PC-3 (cell line): ENCODE results near the gene FBXL15. TPM values are rescaled to one million over a fixed set of nuclear protein-coding genes. Genes with fewer than 3 reads are reported as not detected.

Experiments
- ATAC-seq: fragments of 200-7000 bp; cut with Tn5 transposase; 2 replicates; pipeline ENCODE4 v1.9.1; 2020; ENCODE audit warnings: mild to moderate bottlenecking, moderate library complexity
- BruUV-seq: library from RNA; stranded (reverse); fragments of 400-500 nt; replicated peaks from 2 replicates; lab custom pipeline; 2021; lab: Mats Ljungman, UMichigan
- CTCF ChIA-PET: fragments of 300-600 bp; sonication (Branson Sonifier 250); formaldehyde crosslinking; loops from one replicate; lab custom pipeline; 2022; ENCODE audit warnings: antibody characterized with exemption; lab: Charles Lee
- POLR2A ChIA-PET: fragments of 300-600 bp; sonication (Branson Sonifier 250); formaldehyde crosslinking; loops from one replicate; lab custom pipeline; 2022; ENCODE audit warnings: antibody characterized with exemption; ENCODE audit not compliant: unreplicated experiment; lab: Charles Lee
- DNase-seq: peaks from one replicate; pipeline ENCODE4 v3.0.0-alpha.2; 2015
- H2AFZ ChIP-seq: fragments of 300-600 bp; sonication (generic); 2 replicates; pipeline ENCODE4 v1.6.0; 2016; ENCODE audit warnings: antibody characterized with exemption, low read length
- H3F3A ChIP-seq: fragments of 300-600 bp; sonication (generic); one replicate; pipeline ENCODE4 v1.6.0; 2017; ENCODE audit warnings: antibody characterized with exemption, low read length, control low read depth, mild to moderate bottlenecking; ENCODE audit not compliant: unreplicated experiment
- H3K27ac ChIP-seq: fragments of 300-600 bp; sonication (generic); 2 replicates; pipeline ENCODE4 v1.5.1; 2016; ENCODE audit warnings: mild to moderate bottlenecking, low read length
- H3K27me3 ChIP-seq: fragments of 300-600 bp; sonication (generic); 2 replicates; pipeline ENCODE4 v1.6.1; 2016; ENCODE audit warnings: low read length, mixed read lengths
- H3K36me3 ChIP-seq: fragments of 300-600 bp; sonication (generic); 2 replicates; pipeline ENCODE4 v1.6.1; 2016; ENCODE audit warnings: low read depth, mixed run types, low read length, mixed read lengths
- H3K4me1 ChIP-seq: fragments of 300-600 bp; sonication (generic); 2 replicates; pipeline ENCODE4 v1.5.1; 2016; ENCODE audit warnings: low read length; ENCODE audit not compliant: insufficient read depth
- H3K4me2 ChIP-seq: fragments of 300-600 bp; sonication (generic); 2 replicates; pipeline ENCODE4 v1.6.0; 2016; ENCODE audit warnings: low read length
- H3K4me3 ChIP-seq: fragments of 300-600 bp; sonication (generic); 2 replicates; pipeline ENCODE4 v1.5.1; 2016; ENCODE audit warnings: mild to moderate bottlenecking, low read length, mixed read lengths
- H3K79me2 ChIP-seq: fragments of 300-600 bp; sonication (generic); 2 replicates; pipeline ENCODE4 v1.6.1; 2017; ENCODE audit warnings: low read length, mixed read lengths
- H3K9ac ChIP-seq: fragments of 300-600 bp; sonication (generic); 2 replicates; pipeline ENCODE4 v1.6.0; 2016; ENCODE audit warnings: mild to moderate bottlenecking, low read length
- H3K9me2 ChIP-seq: fragments of 300-600 bp; sonication (generic); replicated peaks from 2 replicates; pipeline ENCODE4 v1.6.1; 2016; ENCODE audit warnings: mixed run types, low read length, mixed read lengths
- H3K9me3 ChIP-seq: fragments of 300-600 bp; sonication (generic); 2 replicates; pipeline ENCODE4 v1.6.1; 2016; ENCODE audit warnings: low read length, mixed read lengths
- H4K20me1 ChIP-seq: fragments of 300-600 bp; sonication (generic); 2 replicates; pipeline ENCODE4 v1.6.1; 2016; ENCODE audit warnings: low read length, mixed read lengths
- EZH2 ChIP-seq: fragments of 300-600 bp; sonication (generic); IDR thresholded peaks from one replicate; pipeline ENCODE4 v1.6.1; 2017; ENCODE audit warnings: antibody characterized with exemption, mild to moderate bottlenecking, low read length; ENCODE audit not compliant: unreplicated experiment
- EZH2phosphoT487 ChIP-seq: fragments of 300-600 bp; sonication (generic); IDR thresholded peaks from 2 replicates; pipeline ENCODE4 v1.6.1; 2018; ENCODE audit warnings: mild to moderate bottlenecking, antibody characterized with exemption, low read length, borderline replicate concordance
- intact Hi-C: fragments of 100-400 bp; cut with micrococcal nuclease; formaldehyde crosslinking; loops from 2 replicates; pipeline ENCODE4 v1.9.0; 2023
- total RNA-seq: library from RNA; depleted of rRNA; stranded (reverse); fragments of >200 nt; gene quantifications from 2 replicates; pipeline ENCODE4 v1.2.3, GENCODE V29; 2014
- TF ChIP-seq, protein P1 (sequence below): fragments of 300-600 bp; sonication (generic); conservative IDR thresholded peaks from 2 replicates; pipeline ENCODE4 v1.5.1; 2017; ENCODE audit warnings: antibody characterized with exemption, low read depth, mild to moderate bottlenecking, low read length

The FBXL15 gene
- total RNA-seq, 1 experiment from 2014 or later = 12.7 TPM

- H3K4me1 ChIP-seq = peaks cover 5% of the 10 kb centered on the region; the same call in 1 of the 2 replicates
- ATAC-seq (no peak), DNase-seq (no peak)
- BruUV-seq = no TSS peak
- POLR2A ChIA-PET = no interaction called here
- H3K4me2 ChIP-seq = no peak overlapping the region
- H4K20me1 ChIP-seq = no peaks in the 10 kb centered on the region
- H3K9ac ChIP-seq = no peak overlapping the region
- intact Hi-C loops = no loop called here
- CTCF ChIA-PET = interaction anchor here (0.6 kb wide), 1 partner anchor 88 kb away, joined by 3 read pairs; no protein-coding TSS in a partner anchor
- H3K27me3 ChIP-seq = no peaks in the 10 kb centered on the region
- no peaks in the 10 kb centered on the region for H3K9me3 ChIP-seq
- TF ChIP-seq, protein P1, sequence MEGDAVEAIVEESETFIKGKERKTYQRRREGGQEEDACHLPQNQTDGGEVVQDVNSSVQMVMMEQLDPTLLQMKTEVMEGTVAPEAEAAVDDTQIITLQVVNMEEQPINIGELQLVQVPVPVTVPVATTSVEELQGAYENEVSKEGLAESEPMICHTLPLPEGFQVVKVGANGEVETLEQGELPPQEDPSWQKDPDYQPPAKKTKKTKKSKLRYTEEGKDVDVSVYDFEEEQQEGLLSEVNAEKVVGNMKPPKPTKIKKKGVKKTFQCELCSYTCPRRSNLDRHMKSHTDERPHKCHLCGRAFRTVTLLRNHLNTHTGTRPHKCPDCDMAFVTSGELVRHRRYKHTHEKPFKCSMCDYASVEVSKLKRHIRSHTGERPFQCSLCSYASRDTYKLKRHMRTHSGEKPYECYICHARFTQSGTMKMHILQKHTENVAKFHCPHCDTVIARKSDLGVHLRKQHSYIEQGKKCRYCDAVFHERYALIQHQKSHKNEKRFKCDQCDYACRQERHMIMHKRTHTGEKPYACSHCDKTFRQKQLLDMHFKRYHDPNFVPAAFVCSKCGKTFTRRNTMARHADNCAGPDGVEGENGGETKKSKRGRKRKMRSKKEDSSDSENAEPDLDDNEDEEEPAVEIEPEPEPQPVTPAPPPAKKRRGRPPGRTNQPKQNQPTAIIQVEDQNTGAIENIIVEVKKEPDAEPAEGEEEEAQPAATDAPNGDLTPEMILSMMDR = no peak
- no peak for TF ChIP-seq EZH2
- no peak for TF ChIP-seq EZH2phosphoT487
- no peaks in the 10 kb centered on the region for H3K9me2 ChIP-seq
- H3F3A ChIP-seq = no peaks in the 10 kb centered on the region
- H3K79me2 ChIP-seq = peaks cover 11% of the 10 kb centered on the region; the same call in 1 of the 2 replicates
- no peak overlapping the region for H2AFZ ChIP-seq
- no peak overlapping the region for H3K27ac ChIP-seq
- no peak overlapping the region for H3K4me3 ChIP-seq
- no peaks in the 10 kb centered on the region for H3K36me3 ChIP-seq
Measured at GRCh38 chr10:102434394-102435132, 13.9 kb downstream of the FBXL15 start.

DNA sequence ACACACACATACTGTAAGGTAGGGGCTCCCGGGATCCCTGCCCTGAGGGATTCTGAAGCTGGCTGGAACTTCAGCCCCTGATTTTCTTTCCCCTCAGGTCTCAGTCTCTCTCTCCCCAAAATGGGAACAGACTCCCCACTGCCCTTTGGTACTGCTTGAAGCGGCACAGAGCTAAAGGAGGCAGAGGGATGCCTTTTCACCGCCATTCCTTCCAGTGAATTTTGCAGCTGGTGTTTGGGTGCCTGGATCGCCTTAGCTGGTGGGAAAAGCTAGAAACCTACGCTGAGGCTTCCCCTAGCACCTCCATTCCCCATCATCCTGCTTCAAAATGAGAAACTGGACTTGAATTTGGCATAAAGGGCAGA lies 14.5 kb downstream of the FBXL15 start:
- ATAC-seq (no peak), DNase-seq (no peak)
- Histone ChIP-seq H3K27me3 (no peaks in the 10 kb centered on the region), H3K79me2 (peaks cover 11% of the 10 kb centered on the region; the same call in 1 of the 2 replicates), H3K36me3 (no peaks in the 10 kb centered on the region), H3K27ac (no peak overlapping the region), H3K9ac (no peak overlapping the region), H4K20me1 (no peaks in the 10 kb centered on the region), H2AFZ (no peak overlapping the region), H3K9me3 (no peaks in the 10 kb centered on the region), H3K4me3 (no peak overlapping the region), H3F3A (no peaks in the 10 kb centered on the region), H3K4me1 (peaks cover 5% of the 10 kb centered on the region; the same call in 1 of the 2 replicates), H3K4me2 (no peak overlapping the region), H3K9me2 (no peaks in the 10 kb centered on the region)
- POLR2A ChIA-PET = no interaction called here
- no TSS peak for BruUV-seq
- intact Hi-C loops = no loop called here
- TF ChIP-seq EZH2phosphoT487 (no peak), EZH2 (no peak)
- TF ChIP-seq, protein P1 = no peak
- CTCF ChIA-PET = interaction anchor here (0.6 kb wide), 1 partner anchor 88 kb away, joined by 3 read pairs; no protein-coding TSS in a partner anchor
